ENCODE results near the gene IFIT1B.

IFIT1B gene

DNA sequence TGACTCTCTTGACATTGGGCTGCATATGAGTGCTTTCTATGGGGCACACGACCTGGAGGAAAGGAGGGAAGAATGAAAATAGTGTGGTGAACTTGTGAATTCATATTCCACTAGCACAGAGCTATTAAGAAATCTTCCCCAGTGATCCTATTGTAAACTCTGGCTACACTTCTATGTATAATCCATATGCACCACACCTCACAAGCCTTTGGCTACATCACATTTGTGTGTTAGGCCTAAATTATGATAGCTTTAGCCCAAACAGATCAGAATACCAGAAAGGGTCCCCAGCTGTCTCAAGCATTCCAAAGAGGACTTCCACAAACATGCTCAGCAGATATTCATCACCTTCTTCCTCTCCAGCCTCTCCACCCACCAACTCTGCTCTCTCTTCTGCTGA is 9.7 kb upstream of the IFIT1B start:
- DNase-seq: no peak
- H2BK5ac ChIP-seq (ENCODE audit: low read length): no peak overlapping the region

DNA sequence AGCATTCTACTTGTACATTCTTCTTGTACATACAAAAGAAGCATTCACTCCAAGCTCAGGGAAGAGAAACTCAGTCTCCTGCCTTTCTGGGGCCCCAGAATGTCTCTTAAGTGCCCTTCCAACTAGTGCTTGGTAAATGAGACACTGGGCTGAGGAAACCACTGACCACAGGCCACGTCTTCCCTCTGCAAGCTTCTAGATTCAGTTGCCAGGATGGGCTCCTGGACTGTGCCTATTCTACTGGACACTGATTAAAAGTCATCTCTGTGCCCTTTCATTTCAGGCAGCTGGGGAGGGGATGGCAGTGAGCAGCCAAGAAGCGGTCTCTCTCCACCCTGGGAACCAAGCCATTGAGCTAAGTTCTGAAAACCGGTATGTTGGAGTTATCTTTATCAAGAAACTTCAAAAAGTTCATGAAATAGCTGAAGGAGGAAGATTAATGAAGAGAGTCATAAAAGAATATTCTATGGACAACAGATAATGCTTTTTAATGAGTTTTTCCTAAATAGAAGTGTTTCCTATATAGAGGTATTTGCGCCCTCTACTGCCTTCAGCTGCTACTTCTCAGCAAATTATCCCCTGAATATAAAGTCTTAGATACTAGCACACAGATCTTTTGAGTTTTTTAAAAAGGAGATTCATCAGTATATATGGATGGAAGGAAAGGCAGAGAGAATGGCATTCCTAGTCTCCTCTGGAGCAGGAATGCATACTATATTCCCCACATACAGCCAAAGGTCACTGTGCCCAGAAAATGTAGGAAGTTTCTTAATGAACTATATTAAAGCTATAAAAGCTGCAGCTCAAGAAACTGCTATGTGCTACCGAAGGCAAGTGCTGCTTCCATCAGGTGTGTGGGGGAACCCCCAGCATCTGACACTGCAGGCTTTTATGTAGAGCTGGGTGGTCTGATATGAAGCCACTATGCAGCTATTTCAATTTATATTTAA is 8.4 kb upstream of the IFIT1B start:
- Histone ChIP-seq H4K8ac (ENCODE audit: low read depth, low read length) (no peak overlapping the region), H3K4me2 (ENCODE audit: low read length) (no peak overlapping the region), H2BK120ac (ENCODE audit: low read depth, low read length) (peak overlapping the region; percentile 15), H3K4me1 (ENCODE audit: control insufficient read depth, low read depth, low read length) (peaks cover 8% of the 10 kb centered on the region), H3K27me3 (ENCODE audit: insufficient read depth, low read length, poor library complexity) (no peaks in the 10 kb centered on the region), H3K23ac (ENCODE audit: low read length) (no peak overlapping the region), H3K79me1 (ENCODE audit: low read length) (no peaks in the 10 kb centered on the region), H3K18ac (ENCODE audit: low read length) (peak overlapping the region; percentile 3), H3K4me3 (ENCODE audit: low read length) (no peak overlapping the region), H3K9ac (ENCODE audit: low read length) (peak overlapping the region; percentile 36), H4K5ac (ENCODE audit: low read length) (no peak overlapping the region), H3K4ac (ENCODE audit: low read depth, low read length) (no peak overlapping the region), H3K36me3 (ENCODE audit: control insufficient read depth, insufficient read depth, low read length) (no peaks in the 10 kb centered on the region), H3K79me2 (ENCODE audit: control insufficient read depth, insufficient read depth, low read length) (no peaks in the 10 kb centered on the region), H2BK15ac (replicated peaks; ENCODE audit: low read depth) (peak overlapping the region; percentile 94), H2AK5ac (ENCODE audit: low read length) (no peak overlapping the region), H3K27ac (ENCODE audit: low read depth, low read length) (no peak overlapping the region), H2BK5ac (ENCODE audit: low read length) (peak overlapping the region; percentile 87), H3K56ac (ENCODE audit: low read length) (peak overlapping the region; percentile 67)
- DNase-seq: peak; percentile 53
- WGBS (ENCODE audit: extremely low coverage, insufficient coverage, low lambda C conversion rate): no CpG with 5 or more reads among the region's 5 CpGs

More for the DNA sequence above, 9.7 kb upstream of the IFIT1B start:
- Histone ChIP-seq H2AK5ac (ENCODE audit: low read length) (no peak overlapping the region), H3K4me1 (ENCODE audit: control insufficient read depth, low read depth, low read length) (peaks cover 8% of the 10 kb centered on the region), H4K8ac (ENCODE audit: low read depth, low read length) (peak overlapping the region; percentile 81), H3K79me1 (ENCODE audit: low read length) (no peaks in the 10 kb centered on the region), H3K18ac (ENCODE audit: low read length) (peak overlapping the region; percentile 97), H2BK15ac (replicated peaks; ENCODE audit: low read depth) (peak overlapping the region; percentile 94), H3K27me3 (ENCODE audit: insufficient read depth, low read length, poor library complexity) (no peaks in the 10 kb centered on the region), H3K4me3 (ENCODE audit: low read length) (no peak overlapping the region), H2BK120ac (ENCODE audit: low read depth, low read length) (no peak overlapping the region), H3K27ac (ENCODE audit: low read depth, low read length) (no peak overlapping the region), H3K23ac (ENCODE audit: low read length) (no peak overlapping the region), H3K9ac (ENCODE audit: low read length) (no peak overlapping the region), H3K36me3 (ENCODE audit: control insufficient read depth, insufficient read depth, low read length) (no peaks in the 10 kb centered on the region), H3K4me2 (ENCODE audit: low read length) (no peak overlapping the region), H4K5ac (ENCODE audit: low read length) (no peak overlapping the region), H3K4ac (ENCODE audit: low read depth, low read length) (no peak overlapping the region), H3K56ac (ENCODE audit: low read length) (no peak overlapping the region), H3K79me2 (ENCODE audit: control insufficient read depth, insufficient read depth, low read length) (no peaks in the 10 kb centered on the region)
- no CpG with 5 or more reads among the region's 1 CpG for WGBS (ENCODE audit: extremely low coverage, insufficient coverage, low lambda C conversion rate)

DNA sequence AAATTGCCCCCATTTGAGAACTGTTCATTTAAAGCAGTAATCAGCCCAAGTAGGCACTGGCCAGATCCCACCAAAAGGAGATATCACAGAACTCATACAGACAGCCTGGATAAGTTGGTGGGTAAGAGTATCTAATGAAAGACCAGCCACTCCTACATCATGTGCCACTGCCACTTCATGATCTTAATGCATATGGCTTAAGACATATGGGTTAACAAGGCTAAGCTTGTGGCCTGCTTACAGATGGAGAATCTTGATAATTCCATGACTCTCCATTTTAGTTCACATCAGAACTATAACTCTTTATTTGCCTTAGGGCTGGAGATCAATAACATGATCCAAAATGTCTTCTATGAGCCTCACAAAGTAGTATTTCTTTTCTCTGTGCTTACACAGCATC is 6.8 kb upstream of the IFIT1B start:
- no peak overlapping the region for H3K27ac ChIP-seq (ENCODE audit: low read depth, low read length)
- H3K4me2 ChIP-seq (ENCODE audit: low read length): no peak overlapping the region
- no peaks in the 10 kb centered on the region for H3K79me2 ChIP-seq (ENCODE audit: control insufficient read depth, insufficient read depth, low read length)
- no peak for DNase-seq
- H3K4me3 ChIP-seq (ENCODE audit: low read length): no peak overlapping the region
- no peak overlapping the region for H4K5ac ChIP-seq (ENCODE audit: low read length)
- H3K9ac ChIP-seq (ENCODE audit: low read length): no peak overlapping the region
- no peak overlapping the region for H2BK5ac ChIP-seq (ENCODE audit: low read length)
- no peak overlapping the region for H2BK120ac ChIP-seq (ENCODE audit: low read depth, low read length)
- no peaks in the 10 kb centered on the region for H3K27me3 ChIP-seq (ENCODE audit: insufficient read depth, low read length, poor library complexity)
- H3K56ac ChIP-seq (ENCODE audit: low read length): no peak overlapping the region
- no peak overlapping the region for H3K4ac ChIP-seq (ENCODE audit: low read depth, low read length)
- no peak overlapping the region for H4K8ac ChIP-seq (ENCODE audit: low read depth, low read length)
- no peak overlapping the region for H3K23ac ChIP-seq (ENCODE audit: low read length)
- H3K4me1 ChIP-seq (ENCODE audit: control insufficient read depth, low read depth, low read length): peaks cover 8% of the 10 kb centered on the region
- H2AK5ac ChIP-seq (ENCODE audit: low read length): no peak overlapping the region
- no peaks in the 10 kb centered on the region for H3K36me3 ChIP-seq (ENCODE audit: control insufficient read depth, insufficient read depth, low read length)
- no peak overlapping the region for H3K18ac ChIP-seq (ENCODE audit: low read length)
- H3K79me1 ChIP-seq (ENCODE audit: low read length): no peaks in the 10 kb centered on the region
- no peak overlapping the region for H2BK15ac ChIP-seq (replicated peaks; ENCODE audit: low read depth)

DNA sequence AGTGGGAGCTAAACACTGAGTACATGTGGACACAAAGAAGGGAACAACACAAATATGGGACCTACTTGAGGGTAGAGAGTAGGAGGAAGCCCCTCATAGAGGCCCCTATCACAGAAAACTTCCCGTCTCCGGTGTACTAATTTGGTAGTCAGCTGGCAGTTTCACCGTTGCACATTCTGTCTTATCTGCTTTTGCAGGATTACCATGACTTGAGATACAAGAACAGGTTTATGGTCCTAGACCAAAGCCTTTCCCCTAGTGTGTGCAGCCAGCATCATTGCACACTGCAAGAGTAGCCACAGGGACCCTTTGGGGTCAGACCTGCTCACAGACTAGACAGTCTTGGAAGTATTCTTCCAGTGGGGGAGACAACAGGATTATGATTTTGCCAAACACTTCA is 5.9 kb upstream of the IFIT1B start:
- no peak overlapping the region for H3K4ac ChIP-seq (ENCODE audit: low read depth, low read length)
- no peak overlapping the region for H3K18ac ChIP-seq (ENCODE audit: low read length)
- H3K27me3 ChIP-seq (ENCODE audit: insufficient read depth, low read length, poor library complexity): no peaks in the 10 kb centered on the region
- H3K79me2 ChIP-seq (ENCODE audit: control insufficient read depth, insufficient read depth, low read length): no peaks in the 10 kb centered on the region
- no peak overlapping the region for H3K23ac ChIP-seq (ENCODE audit: low read length)
- H3K27ac ChIP-seq (ENCODE audit: low read depth, low read length): no peak overlapping the region
- peaks cover 8% of the 10 kb centered on the region for H3K4me1 ChIP-seq (ENCODE audit: control insufficient read depth, low read depth, low read length)
- no peak overlapping the region for H3K4me3 ChIP-seq (ENCODE audit: low read length)
- no peak overlapping the region for H3K9ac ChIP-seq (ENCODE audit: low read length)
- H3K56ac ChIP-seq (ENCODE audit: low read length): no peak overlapping the region
- H3K79me1 ChIP-seq (ENCODE audit: low read length): no peaks in the 10 kb centered on the region
- H2BK15ac ChIP-seq (replicated peaks; ENCODE audit: low read depth): no peak overlapping the region
- no peak for DNase-seq
- WGBS (ENCODE audit: extremely low coverage, insufficient coverage, low lambda C conversion rate): no CpG with 5 or more reads among the region's 3 CpGs
- H2BK5ac ChIP-seq (ENCODE audit: low read length): no peak overlapping the region
- no peaks in the 10 kb centered on the region for H3K36me3 ChIP-seq (ENCODE audit: control insufficient read depth, insufficient read depth, low read length)
- no peak overlapping the region for H4K8ac ChIP-seq (ENCODE audit: low read depth, low read length)
- no peak overlapping the region for H2BK120ac ChIP-seq (ENCODE audit: low read depth, low read length)
- no peak overlapping the region for H4K5ac ChIP-seq (ENCODE audit: low read length)
- H3K4me2 ChIP-seq (ENCODE audit: low read length): no peak overlapping the region
- H2AK5ac ChIP-seq (ENCODE audit: low read length): no peak overlapping the region

DNA sequence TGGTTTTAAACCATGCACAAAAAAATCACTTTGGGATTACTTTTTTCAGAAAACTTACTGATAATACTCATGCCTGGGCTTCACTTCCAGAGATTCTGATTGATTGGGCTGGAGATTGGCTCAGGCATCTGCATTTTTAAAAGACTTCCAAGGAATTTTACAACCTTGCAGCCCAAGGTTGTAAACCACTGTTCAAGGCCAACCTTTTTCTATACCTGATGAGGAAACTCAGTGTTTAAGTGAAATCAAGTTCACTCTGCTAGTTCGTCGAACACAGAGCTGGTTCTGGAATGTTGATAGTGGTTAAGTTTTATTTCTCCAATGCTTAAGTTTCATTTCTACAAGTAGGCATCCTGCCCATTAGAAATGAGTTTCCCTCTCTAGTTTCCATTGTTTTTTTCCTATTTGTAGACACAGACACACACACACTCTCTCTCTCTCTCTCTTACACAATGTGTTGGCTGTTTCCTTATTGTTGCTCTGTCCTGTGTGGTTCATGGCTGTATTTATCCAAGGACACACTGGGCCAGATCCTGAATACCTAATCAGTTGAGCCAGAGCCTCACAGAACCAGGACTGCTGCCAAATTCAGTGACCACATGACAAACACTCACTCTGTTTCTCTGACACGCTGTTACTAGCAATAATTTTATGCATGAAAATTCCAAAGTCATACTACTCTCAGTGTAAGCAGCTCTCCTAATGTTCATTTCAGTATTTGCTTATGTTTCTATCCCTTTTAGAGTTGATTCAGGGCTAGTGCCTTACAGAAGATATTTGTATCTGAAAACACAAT is 3.7 kb upstream of the IFIT1B start:
- H3K4me3 ChIP-seq (ENCODE audit: low read length): no peak overlapping the region
- H2AK5ac ChIP-seq (ENCODE audit: low read length): no peak overlapping the region
- no peak overlapping the region for H3K23ac ChIP-seq (ENCODE audit: low read length)
- no peaks in the 10 kb centered on the region for H3K27me3 ChIP-seq (ENCODE audit: insufficient read depth, low read length, poor library complexity)
- no peaks in the 10 kb centered on the region for H3K36me3 ChIP-seq (ENCODE audit: control insufficient read depth, insufficient read depth, low read length)
- no peaks in the 10 kb centered on the region for H3K79me2 ChIP-seq (ENCODE audit: control insufficient read depth, insufficient read depth, low read length)
- H4K8ac ChIP-seq (ENCODE audit: low read depth, low read length): no peak overlapping the region
- H4K5ac ChIP-seq (ENCODE audit: low read length): no peak overlapping the region
- H3K56ac ChIP-seq (ENCODE audit: low read length): no peak overlapping the region
- H2BK15ac ChIP-seq (replicated peaks; ENCODE audit: low read depth): no peak overlapping the region
- H2BK5ac ChIP-seq (ENCODE audit: low read length): no peak overlapping the region
- no peak overlapping the region for H2BK120ac ChIP-seq (ENCODE audit: low read depth, low read length)
- H3K9ac ChIP-seq (ENCODE audit: low read length): no peak overlapping the region
- DNase-seq: no peak
- no peaks in the 10 kb centered on the region for H3K79me1 ChIP-seq (ENCODE audit: low read length)
- no peak overlapping the region for H3K4me2 ChIP-seq (ENCODE audit: low read length)
- peaks cover 3% of the 10 kb centered on the region for H3K4me1 ChIP-seq (ENCODE audit: control insufficient read depth, low read depth, low read length)
- H3K18ac ChIP-seq (ENCODE audit: low read length): no peak overlapping the region
- no peak overlapping the region for H3K27ac ChIP-seq (ENCODE audit: low read depth, low read length)
- no CpG with 5 or more reads among the region's 3 CpGs for WGBS (ENCODE audit: extremely low coverage, insufficient coverage, low lambda C conversion rate)
- no peak overlapping the region for H3K4ac ChIP-seq (ENCODE audit: low read depth, low read length)

Data from mesendoderm (in vitro differentiated cells).